GM12878 (cell line): ENCODE results near the gene REV3L. TPM values are rescaled to one million over a fixed set of nuclear protein-coding genes. Genes with fewer than 3 reads are reported as not detected.

ENCODE experiments used
- ATAC-seq: fragments of 200-7000 bp; cut with Tn5 transposase; 3 replicates; pipeline ENCODE4 v1.9.1; 2020; ENCODE audit warnings: mild to moderate bottlenecking, moderate library complexity
- BruUV-seq: library from RNA; stranded (reverse); fragments of 400-500 nt; replicated peaks from 2 replicates; lab custom pipeline; 2021; lab: Mats Ljungman, UMichigan
- CTCF ChIA-PET: fragments of 300-600 bp; sonication (Branson Sonifier 250); formaldehyde crosslinking; extraction: SDS; loops from one replicate; lab custom pipeline; 2021; ENCODE audit warnings: inconsistent platforms; lab: Yijun Ruan, JAX
- POLR2A ChIA-PET: fragments of 350-600 bp; formaldehyde crosslinking; extraction: SDS; loops from one replicate; lab custom pipeline; 2021; ENCODE audit warnings: inconsistent platforms; lab: Charles Lee
- RAD21 ChIA-PET: fragments of 300-600 bp; sonication (Branson Sonifier 250); formaldehyde crosslinking; loops from one replicate; lab custom pipeline; 2023; ENCODE audit warnings: antibody characterized with exemption; ENCODE audit not compliant: unreplicated experiment; lab: Charles Lee
- SMC1A ChIA-PET: fragments of 300-600 bp; sonication (Branson Sonifier 250); formaldehyde crosslinking; loops from one replicate; lab custom pipeline; 2023; ENCODE audit not compliant: unreplicated experiment, uncharacterized antibody; lab: Charles Lee
- DNase-seq: peaks from one replicate; pipeline ENCODE4 v3.0.0-alpha.2; 2011; ENCODE audit warnings: low read depth, low spot score
- FAIRE-seq: peaks from 3 replicates; lab custom pipeline; 2011; peaks lifted over from hg19 to GRCh38; lab: Jason Lieb, UNC
- H2AFZ ChIP-seq: 2 replicates; pipeline ENCODE4 v1.6.0; 2011; ENCODE audit warnings: low read depth, low read length, control low read depth; ENCODE audit not compliant: control insufficient read depth
- H3K27ac ChIP-seq: 2 replicates; pipeline ENCODE4 v1.5.1; 2011; ENCODE audit warnings: control low read depth; ENCODE audit not compliant: control insufficient read depth, insufficient read depth
- H3K27me3 ChIP-seq, 2 experiments: replicated peaks in 1 of 2; 2 replicates each; pipeline versions ENCODE4 v1.6.0 to v1.6.1; 2011; ENCODE audit warnings: low read length in 1 of 2; ENCODE audit not compliant: control insufficient read depth in 2 of 2, insufficient read depth in 2 of 2
- H3K36me3 ChIP-seq, 2 experiments: 2 replicates each; pipeline ENCODE4 v1.5.1; 2011; ENCODE audit warnings: low read length in 1 of 2; ENCODE audit not compliant: control insufficient read depth in 2 of 2, insufficient read depth in 2 of 2
- H3K4me1 ChIP-seq: 2 replicates; pipeline ENCODE4 v1.6.1; 2011; ENCODE audit warnings: mild to moderate bottlenecking, low read length, moderate library complexity, mixed read lengths; ENCODE audit not compliant: control insufficient read depth, insufficient read depth
- H3K4me2 ChIP-seq: 2 replicates; pipeline ENCODE4 v1.6.0; 2011; ENCODE audit warnings: control low read depth; ENCODE audit not compliant: control insufficient read depth, insufficient read depth
- H3K4me3 ChIP-seq: fragments of 200-600 bp; sonication (generic); 2 replicates; pipeline ENCODE4 v1.5.1; 2016
- H3K79me2 ChIP-seq: 2 replicates; pipeline ENCODE4 v1.6.0; 2011; ENCODE audit warnings: low read length; ENCODE audit not compliant: control insufficient read depth, insufficient read depth
- H3K9ac ChIP-seq: 2 replicates; pipeline ENCODE4 v1.8.0; 2011; ENCODE audit warnings: low read length, control low read depth, mixed read lengths; ENCODE audit not compliant: control insufficient read depth, insufficient read depth
- H3K9me3 ChIP-seq: replicated peaks from 3 replicates; pipeline ENCODE4 v1.5.1; 2011; ENCODE audit warnings: mild to moderate bottlenecking, low read length; ENCODE audit not compliant: control insufficient read depth, insufficient read depth
- H4K20me1 ChIP-seq: 2 replicates; pipeline ENCODE4 v1.6.0; 2011; ENCODE audit not compliant: control insufficient read depth, insufficient read depth
- BCLAF1 ChIP-seq: fragments of 450-650 bp; IDR thresholded peaks from 2 replicates; pipeline ENCODE4 v1.6.1; 2017; ENCODE audit warnings: antibody characterized with exemption, mild to moderate bottlenecking, moderate library complexity
- CBX3 ChIP-seq: fragments of 200-600 bp; sonication (generic); IDR thresholded peaks from 2 replicates; pipeline ENCODE4 v1.6.1; 2016; ENCODE audit warnings: low read depth, borderline replicate concordance
- ETV6 ChIP-seq, 2 experiments: fragments of 450-650 bp in 1 of 2; IDR thresholded peaks in 1 of 2; conservative IDR thresholded peaks in 1 of 2; 2 replicates each; pipeline ENCODE4 v1.6.1; 2014; ENCODE audit warnings: antibody characterized with exemption in 1 of 2, borderline replicate concordance in 1 of 2, low read depth in 1 of 2, mild to moderate bottlenecking in 1 of 2, moderate library complexity in 1 of 2
- HDAC6 ChIP-seq: fragments of 200-600 bp; sonication (generic); IDR thresholded peaks from one replicate; pipeline ENCODE4 v1.8.0; 2017; ENCODE audit warnings: antibody characterized with exemption; ENCODE audit not compliant: unreplicated experiment
- MEF2A ChIP-seq: IDR thresholded peaks from 2 replicates; pipeline ENCODE4 v1.6.1; 2011; ENCODE audit warnings: low read depth, mild to moderate bottlenecking, low read length, moderate library complexity; ENCODE audit not compliant: insufficient read depth
- MYC ChIP-seq: IDR thresholded peaks from 2 replicates; pipeline ENCODE4 v1.6.1; 2011; ENCODE audit warnings: mild to moderate bottlenecking, low read length, moderate library complexity, inconsistent platforms; ENCODE audit not compliant: insufficient read depth, insufficient replicate concordance, insufficient read length, severe bottlenecking
- NR2F1 ChIP-seq: fragments of 450-650 bp; conservative IDR thresholded peaks from 2 replicates; pipeline ENCODE4 v1.6.1; 2017; ENCODE audit warnings: mild to moderate bottlenecking
- RAD21 ChIP-seq: IDR thresholded peaks from 2 replicates; pipeline ENCODE4 v1.6.1; 2011; ENCODE audit warnings: mild to moderate bottlenecking, low read depth, low read length, moderate library complexity; ENCODE audit not compliant: insufficient read depth
- WGBS: methylation state at CpG from one replicate; pipeline ENCODE4 v1.1.6; 2016; ENCODE audit warnings: low lambda C conversion rate; ENCODE audit not compliant: insufficient replicate concordance, insufficient coverage; ENCODE audit errors: missing lambda C conversion rate; 5-methylcytosine and 5-hydroxymethylcytosine counted together
- in situ Hi-C: fragments of 300-500 bp; cut with MboI; formaldehyde crosslinking; loops from 9 replicates; pipeline ENCODE4 v1.14.3; 2018; ENCODE audit warnings: mixed read lengths
- intact Hi-C: fragments of 100-400 bp; cut with micrococcal nuclease; formaldehyde crosslinking; loops from one replicate; pipeline ENCODE4 v1.14.2; 2022; ENCODE audit not compliant: unreplicated experiment
- polyA plus RNA-seq, 11 experiments: library from polyadenylated mRNA; depleted of rRNA in 4 of 11; unstranded in 6 of 11; stranded (reverse) in 5 of 11; fragments of >200 nt; fragmentation: Nextera tagmentation in 4 of 11; fragmentation: Illumina TruSeq in 1 of 11; extraction: Ambion mirVana in 4 of 11; extraction: Trizol in 1 of 11; gene quantifications; 1 replicate in 1 of 11; 2 replicates in 10 of 11; pipeline versions ENCODE4 v1.2.1 to v1.2.3, GENCODE V29; 2011 to 2016; ENCODE audit warnings: inconsistent platforms in 2 of 11, missing spikeins in 2 of 11, low read depth in 1 of 11
- total RNA-seq, 4 experiments: library from RNA; depleted of rRNA in 3 of 4; stranded (reverse); fragments of >200 nt in 3 of 4; fragmentation: Illumina TruSeq in 1 of 4; extraction: Trizol in 1 of 4; gene quantifications; 2 replicates each; pipeline versions ENCODE4 v1.2.1 to v1.2.3, GENCODE V29; 2013 to 2021
- TF ChIP-seq, protein P1 (sequence below): fragments of 150-350 bp; IDR thresholded peaks from 2 replicates; pipeline ENCODE4 v1.6.1; 2016; ENCODE audit warnings: low read depth, low read length

REV3L gene
- total and polyA plus RNA-seq, 10 of the 15 experiments (the other 5 are each of a cell fraction or from before 2014, with no cell fraction given), result 7.6 to 33.6 (median 21.5) TPM

GRCh38 chr6:111338843-111339242, 144.2 kb downstream of the REV3L start (continued):
- TF ChIP-seq NR2F1 (peak; percentile 91), MEF2A (no peak), RAD21 (no peak), BCLAF1 (no peak), CBX3 (no peak), ETV6 (conservative IDR thresholded peaks at IDR 0.05 in 1 of 2, IDR thresholded peaks at IDR 0.05 in 1 of 2; ENCODE audit: borderline replicate concordance in 1 of 2, low read depth in 1 of 2) (no peak)
- TF ChIP-seq, all 136 proteins: peak for 30

GRCh38 chr6:111337829-111338236, 145.2 kb downstream of the REV3L start:
- H3K79me2 ChIP-seq, result no peaks in the 10 kb centered on the region
- WGBS, result 92% methylated on average over 1 of the region's 1 CpG
- in situ Hi-C loops, result no loop called here
- BruUV-seq, result no TSS peak
- ATAC-seq (no peak), DNase-seq (no peak), FAIRE-seq (peak; percentile 64)
- intact Hi-C loops, result no loop called here
- peaks cover 2 to 10% of the 10 kb centered on the region in 2 experiments; a peak in 3 of 4 replicates for H3K36me3 ChIP-seq
- no peaks in the 10 kb centered on the region for H3K4me1 ChIP-seq
- no peaks in the 10 kb centered on the region for H3K27me3 ChIP-seq
- H3K9ac ChIP-seq, result no peak overlapping the region
- ChIA-PET RAD21 (interaction anchor here (0.7 to 2.5 kb wide), 3 partner anchors 20 to 141 kb away, joined by 3 to 10 read pairs (median 9); a partner anchor contains a TSS), SMC1A (interaction anchor here (0.6 to 2.6 kb wide), 11 partner anchors 8 to 153 kb away, joined by 3 to 11 read pairs (median 4); a partner anchor contains a TSS), POLR2A (interaction anchor here (0.6 to 1.0 kb wide), 3 partner anchors 11 to 719 kb away, joined by 3 to 7 read pairs (median 3); no protein-coding TSS in a partner anchor), CTCF (interaction anchor here (0.7 to 2.7 kb wide), 3 partner anchors 15 to 141 kb away, joined by 3 to 14 read pairs (median 8); a partner anchor contains a TSS)
- H3K27ac ChIP-seq, result no peak overlapping the region; the same call in 1 of the 2 replicates
- no peaks in the 10 kb centered on the region for H4K20me1 ChIP-seq
- no peak overlapping the region for H2AFZ ChIP-seq
- no peak overlapping the region for H3K4me3 ChIP-seq
- no peak overlapping the region for H3K4me2 ChIP-seq
- no peaks in the 10 kb centered on the region; the same call in 1 of the 3 replicates for H3K9me3 ChIP-seq
- TF ChIP-seq, protein P1, sequence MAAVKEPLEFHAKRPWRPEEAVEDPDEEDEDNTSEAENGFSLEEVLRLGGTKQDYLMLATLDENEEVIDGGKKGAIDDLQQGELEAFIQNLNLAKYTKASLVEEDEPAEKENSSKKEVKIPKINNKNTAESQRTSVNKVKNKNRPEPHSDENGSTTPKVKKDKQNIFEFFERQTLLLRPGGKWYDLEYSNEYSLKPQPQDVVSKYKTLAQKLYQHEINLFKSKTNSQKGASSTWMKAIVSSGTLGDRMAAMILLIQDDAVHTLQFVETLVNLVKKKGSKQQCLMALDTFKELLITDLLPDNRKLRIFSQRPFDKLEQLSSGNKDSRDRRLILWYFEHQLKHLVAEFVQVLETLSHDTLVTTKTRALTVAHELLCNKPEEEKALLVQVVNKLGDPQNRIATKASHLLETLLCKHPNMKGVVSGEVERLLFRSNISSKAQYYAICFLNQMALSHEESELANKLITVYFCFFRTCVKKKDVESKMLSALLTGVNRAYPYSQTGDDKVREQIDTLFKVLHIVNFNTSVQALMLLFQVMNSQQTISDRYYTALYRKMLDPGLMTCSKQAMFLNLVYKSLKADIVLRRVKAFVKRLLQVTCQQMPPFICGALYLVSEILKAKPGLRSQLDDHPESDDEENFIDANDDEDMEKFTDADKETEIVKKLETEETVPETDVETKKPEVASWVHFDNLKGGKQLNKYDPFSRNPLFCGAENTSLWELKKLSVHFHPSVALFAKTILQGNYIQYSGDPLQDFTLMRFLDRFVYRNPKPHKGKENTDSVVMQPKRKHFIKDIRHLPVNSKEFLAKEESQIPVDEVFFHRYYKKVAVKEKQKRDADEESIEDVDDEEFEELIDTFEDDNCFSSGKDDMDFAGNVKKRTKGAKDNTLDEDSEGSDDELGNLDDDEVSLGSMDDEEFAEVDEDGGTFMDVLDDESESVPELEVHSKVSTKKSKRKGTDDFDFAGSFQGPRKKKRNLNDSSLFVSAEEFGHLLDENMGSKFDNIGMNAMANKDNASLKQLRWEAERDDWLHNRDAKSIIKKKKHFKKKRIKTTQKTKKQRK, result no peak
- TF ChIP-seq MYC (no peak), HDAC6 (no peak)
